Activated CD4-positive, alpha-beta T cell treated with anti-CD3 and anti-CD28 coated beads, Interleukin-2, amount 10 ng/mL, durations not matched to agents 24 days and 14 days (primary cell): ENCODE data around the gene ACVR1B. TPM values are rescaled to one million over a fixed set of nuclear protein-coding genes. Genes with fewer than 3 reads are reported as not detected.

Experiments used
- DNase-seq: peaks from one replicate; pipeline ENCODE4 v3.0.0; 2022
- H3K27ac Mint-ChIP-seq: one replicate; pipeline ENCODE4 v1.8.0; 2022; ENCODE audit warnings: mild to moderate bottlenecking, mixed read lengths
- H3K27me3 Mint-ChIP-seq: one replicate; pipeline ENCODE4 v1.8.0; 2022; ENCODE audit warnings: mixed read lengths
- H3K36me3 Mint-ChIP-seq: one replicate; pipeline ENCODE4 v1.8.0; 2022; ENCODE audit warnings: low read depth, mild to moderate bottlenecking, mixed read lengths
- H3K4me1 Mint-ChIP-seq: one replicate; pipeline ENCODE4 v1.8.0; 2021; ENCODE audit warnings: mixed read lengths
- H3K4me3 Mint-ChIP-seq: one replicate; pipeline ENCODE4 v1.8.0; 2022; ENCODE audit warnings: mild to moderate bottlenecking, moderate library complexity, mixed read lengths
- H3K9me3 Mint-ChIP-seq: one replicate; pipeline ENCODE4 v1.8.0; 2021; ENCODE audit warnings: mixed read lengths
- intact Hi-C: fragments of 100-400 bp; cut with micrococcal nuclease; formaldehyde crosslinking; loops from one replicate; pipeline ENCODE4 v1.15.1; 2023
- total RNA-seq: library from RNA; stranded (reverse); gene quantifications from 2 replicates; pipeline ENCODE4 v1.2.3, GENCODE V29; 2022

ACVR1B gene
- total RNA-seq, 1 donor from 2014 or later = 8.1 TPM

DNA sequence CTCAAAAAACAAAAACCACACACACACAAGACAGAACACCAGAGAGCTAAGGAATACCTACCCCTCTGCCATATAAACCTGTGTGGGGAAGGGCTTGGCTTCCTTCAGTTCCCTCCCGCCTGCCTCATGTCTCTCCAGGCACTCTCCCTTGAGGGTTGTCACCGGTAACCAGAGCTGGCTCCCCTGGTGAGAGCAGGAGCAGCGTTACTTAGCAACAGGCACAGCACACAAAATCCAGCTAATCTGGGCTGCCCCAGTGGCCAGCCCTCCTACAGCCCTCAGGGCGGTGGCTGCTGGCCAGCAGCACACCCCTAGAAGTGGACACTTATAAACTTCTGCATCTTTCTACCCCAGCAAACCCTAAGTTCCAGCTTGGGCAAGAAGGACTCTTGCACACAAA is 78.2 kb downstream of the ACVR1B start:
- no peak for DNase-seq
- Mint-ChIP-seq H3K9me3 (no peaks in the 10 kb centered on the region), H3K27ac (no peak overlapping the region), H3K4me1 (peaks cover 31% of the 10 kb centered on the region), H3K4me3 (no peak overlapping the region), H3K36me3 (no peaks in the 10 kb centered on the region), H3K27me3 (peaks cover 7% of the 10 kb centered on the region)
- intact Hi-C loops = no loop called here

DNA sequence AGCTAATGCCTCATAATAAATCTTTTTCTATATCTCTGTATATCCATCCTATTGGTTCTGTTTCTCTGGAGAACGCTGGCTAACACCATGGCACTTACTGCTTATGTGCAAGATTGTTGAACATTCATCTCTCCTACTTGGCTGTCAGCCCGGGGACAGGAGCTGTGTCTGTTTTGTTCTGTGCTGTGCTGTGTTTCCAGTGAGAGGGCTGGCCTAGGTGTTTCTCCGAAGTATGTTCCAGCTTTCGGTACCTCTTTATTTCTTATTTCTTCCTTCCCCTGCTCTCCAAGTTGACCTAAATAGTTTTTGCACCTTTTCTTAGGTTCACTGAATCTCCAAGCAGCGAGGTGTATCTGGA is 80.9 kb downstream of the ACVR1B start:
- no peaks in the 10 kb centered on the region for H3K36me3 Mint-ChIP-seq
- H3K9me3 Mint-ChIP-seq = no peaks in the 10 kb centered on the region
- peaks cover 20% of the 10 kb centered on the region for H3K27me3 Mint-ChIP-seq
- peaks cover 35% of the 10 kb centered on the region for H3K4me1 Mint-ChIP-seq
- peak overlapping the region; percentile 81 for H3K4me3 Mint-ChIP-seq
- H3K27ac Mint-ChIP-seq = peak overlapping the region; percentile 70
- intact Hi-C loops = loop anchor here (2.0 kb wide), 1 partner anchor 36 kb away; the partner anchor contains the start of gene ATG101
- no peak for DNase-seq

GRCh38 chr12:52032804-52033445 is 81.4 kb downstream of the ACVR1B start:
- peaks cover 20% of the 10 kb centered on the region for H3K27me3 Mint-ChIP-seq
- H3K4me3 Mint-ChIP-seq = peak overlapping the region; percentile 81
- H3K4me1 Mint-ChIP-seq = peaks cover 37% of the 10 kb centered on the region
- peak overlapping the region; percentile 78 for H3K27ac Mint-ChIP-seq
- intact Hi-C loops = loop anchor here (1.0 to 2.0 kb wide), 3 partner anchors 10 to 36 kb away; partner anchors contain the start of genes ATG101 and NR4A1
- no peaks in the 10 kb centered on the region for H3K36me3 Mint-ChIP-seq
- H3K9me3 Mint-ChIP-seq = no peaks in the 10 kb centered on the region
- peak; percentile 97 for DNase-seq

GRCh38 chr12:52033446-52034140 is 82.1 kb downstream of the ACVR1B start:
- peaks cover 42% of the 10 kb centered on the region for H3K4me1 Mint-ChIP-seq
- no peaks in the 10 kb centered on the region for H3K36me3 Mint-ChIP-seq
- intact Hi-C loops = loop anchor here (1.0 to 2.0 kb wide), 3 partner anchors 10 to 35 kb away; partner anchors contain the start of genes ATG101 and NR4A1
- H3K4me3 Mint-ChIP-seq = peak overlapping the region; percentile 81
- H3K9me3 Mint-ChIP-seq = no peaks in the 10 kb centered on the region
- DNase-seq = no peak
- peak overlapping the region; percentile 78 for H3K27ac Mint-ChIP-seq
- H3K27me3 Mint-ChIP-seq = peaks cover 20% of the 10 kb centered on the region

- Mint-ChIP-seq H3K4me1 (peaks cover 50% of the 10 kb centered on the region), H3K27me3 (peaks cover 20% of the 10 kb centered on the region), H3K36me3 (no peaks in the 10 kb centered on the region), H3K9me3 (no peaks in the 10 kb centered on the region), H3K27ac (no peak overlapping the region), H3K4me3 (no peak overlapping the region)
- intact Hi-C loops = no loop called here
- no peak for DNase-seq
Observed at GRCh38 chr12:52035190-52035589, 83.7 kb downstream of the ACVR1B start.

DNA sequence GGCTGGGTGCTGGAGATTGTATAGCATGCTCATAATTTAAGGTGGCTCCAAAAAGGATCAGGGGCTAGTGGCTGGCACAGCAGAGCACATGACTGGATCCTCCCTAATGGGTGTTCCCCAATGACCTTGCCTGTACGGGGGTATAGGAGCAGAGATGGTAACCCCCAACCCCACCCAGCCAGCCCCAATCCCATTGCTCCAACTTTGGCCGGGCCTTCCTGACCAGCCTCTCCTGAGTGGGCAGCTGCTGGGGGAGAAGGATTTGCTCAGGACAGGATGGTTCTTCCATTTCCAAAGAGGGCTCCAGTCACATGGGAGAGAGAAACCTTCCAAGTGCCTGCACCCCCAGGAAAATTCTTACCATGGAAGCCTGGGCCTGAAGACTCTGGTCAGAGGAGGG is 84.4 kb downstream of the ACVR1B start:
- intact Hi-C loops = loop anchor here (1.0 kb wide), 1 partner anchor 11 kb away; no protein-coding TSS in a partner anchor
- Mint-ChIP-seq H3K36me3 (no peaks in the 10 kb centered on the region), H3K27me3 (peaks cover 20% of the 10 kb centered on the region), H3K4me3 (peak overlapping the region; percentile 66), H3K9me3 (no peaks in the 10 kb centered on the region), H3K27ac (peak overlapping the region; percentile 47), H3K4me1 (peaks cover 56% of the 10 kb centered on the region)
- DNase-seq = no peak

DNA sequence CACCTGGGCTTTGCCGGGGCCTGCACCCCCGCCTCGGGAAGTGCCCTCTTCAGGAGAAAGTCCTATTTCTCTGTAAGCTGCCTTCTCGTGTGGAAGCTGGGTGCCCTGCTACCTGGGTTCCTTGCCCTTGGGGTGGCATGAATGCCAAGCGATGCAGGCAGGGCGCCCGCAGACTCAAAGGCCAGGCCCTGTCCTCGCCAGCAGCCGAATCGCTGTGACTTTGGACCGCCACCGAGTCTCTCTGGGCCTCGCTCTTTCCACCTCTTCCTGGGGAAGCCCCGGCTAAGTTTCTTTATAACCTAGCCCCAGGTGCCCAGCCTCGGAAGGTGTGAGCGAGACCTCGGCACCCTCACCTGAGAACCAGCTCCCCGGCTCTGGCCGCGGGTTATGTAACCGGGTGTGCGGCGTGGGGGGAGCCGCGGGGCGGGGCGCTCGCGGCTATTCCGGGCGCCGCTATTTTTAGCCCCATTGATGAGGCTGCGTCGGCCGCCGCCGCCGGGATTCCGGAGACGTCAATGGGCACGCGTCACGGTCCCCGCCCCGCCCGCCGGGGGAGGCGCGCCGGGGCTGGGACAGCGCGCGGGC is 85.2 kb downstream of the ACVR1B start:
- Mint-ChIP-seq H3K9me3 (no peaks in the 10 kb centered on the region), H3K27ac (peak overlapping the region; percentile 47), H3K36me3 (no peaks in the 10 kb centered on the region), H3K4me3 (peak overlapping the region; percentile 66), H3K4me1 (peaks cover 59% of the 10 kb centered on the region), H3K27me3 (peaks cover 20% of the 10 kb centered on the region)
- intact Hi-C loops = loop anchor here (1.0 kb wide), 2 partner anchors 11 to 15 kb away; partner anchors contain the start of gene NR4A1
- peak; percentile 95 for DNase-seq

DNA sequence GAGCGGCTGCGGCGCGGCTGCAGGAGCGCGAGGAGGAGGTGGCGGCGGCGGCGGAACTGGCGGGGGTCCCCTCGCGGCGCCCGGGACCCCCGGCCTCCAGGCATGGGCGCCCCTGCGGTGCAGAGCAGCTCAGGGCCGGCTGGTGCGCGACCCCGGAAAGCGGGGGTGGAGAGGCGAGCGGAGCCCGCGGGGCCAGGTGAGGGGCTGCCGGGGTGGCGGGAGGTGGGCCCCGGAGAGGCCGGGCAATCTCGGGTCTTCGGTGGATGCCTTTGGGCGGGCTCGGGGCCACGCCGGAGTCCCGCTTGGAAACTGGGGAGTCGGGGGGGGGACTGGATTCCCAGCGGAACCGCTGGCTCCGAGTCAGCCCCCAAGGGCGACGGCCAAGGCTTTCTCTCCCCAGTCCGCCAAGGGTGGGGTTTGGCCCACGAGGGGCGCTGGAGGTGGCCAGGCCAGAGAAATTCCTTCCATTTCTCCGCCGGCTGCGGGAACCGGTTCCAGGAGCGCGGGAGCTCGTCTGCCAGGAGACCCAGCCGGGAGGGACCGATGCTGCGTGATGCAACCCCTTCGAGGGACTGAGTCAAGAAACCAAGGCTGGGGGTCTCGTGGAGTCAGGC is 85.9 kb downstream of the ACVR1B start:
- Mint-ChIP-seq H3K36me3 (no peaks in the 10 kb centered on the region), H3K27ac (peak overlapping the region; percentile 23), H3K27me3 (peaks cover 20% of the 10 kb centered on the region), H3K4me1 (peaks cover 65% of the 10 kb centered on the region), H3K9me3 (no peaks in the 10 kb centered on the region), H3K4me3 (peak overlapping the region; percentile 77)
- intact Hi-C loops = loop anchor here (1.0 kb wide), 1 partner anchor 14 kb away; the partner anchor contains the start of gene NR4A1
- no peak for DNase-seq

DNA sequence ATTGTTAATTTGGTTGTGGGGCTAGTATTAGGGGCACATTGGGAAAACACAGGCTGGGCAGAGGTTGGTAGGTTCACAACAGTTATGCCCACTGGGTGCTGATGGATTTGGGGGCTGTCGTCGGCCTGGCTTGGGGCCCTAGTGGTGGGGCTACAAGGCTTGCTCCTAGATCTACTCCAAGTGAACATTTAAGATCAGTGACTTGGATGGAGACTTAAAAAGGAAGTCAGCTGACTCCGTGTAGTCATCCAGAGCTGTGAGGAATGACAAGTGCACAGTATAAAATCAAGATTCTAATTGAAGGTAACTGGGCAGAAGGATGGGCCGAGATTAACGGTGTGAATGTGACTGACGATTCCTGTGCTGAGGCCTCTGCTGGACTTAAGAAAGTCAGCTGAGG is 86.9 kb downstream of the ACVR1B start:
- Mint-ChIP-seq H3K4me3 (peak overlapping the region; percentile 77), H3K4me1 (peaks cover 60% of the 10 kb centered on the region), H3K27me3 (peaks cover 18% of the 10 kb centered on the region), H3K9me3 (no peaks in the 10 kb centered on the region), H3K27ac (peak overlapping the region; percentile 12), H3K36me3 (no peaks in the 10 kb centered on the region)
- intact Hi-C loops = no loop called here
- no peak for DNase-seq

GRCh38 chr12:52041035-52041434 is 89.5 kb downstream of the ACVR1B start:
- Mint-ChIP-seq H3K27ac (no peak overlapping the region), H3K9me3 (no peaks in the 10 kb centered on the region), H3K4me1 (peaks cover 43% of the 10 kb centered on the region), H3K36me3 (no peaks in the 10 kb centered on the region), H3K27me3 (peaks cover 2% of the 10 kb centered on the region), H3K4me3 (no peak overlapping the region)
- no peak for DNase-seq
- intact Hi-C loops = no loop called here

- H3K9me3 Mint-ChIP-seq = no peaks in the 10 kb centered on the region
- H3K4me1 Mint-ChIP-seq = peaks cover 39% of the 10 kb centered on the region
- no peak overlapping the region for H3K4me3 Mint-ChIP-seq
- DNase-seq = no peak
- no peaks in the 10 kb centered on the region for H3K36me3 Mint-ChIP-seq
- intact Hi-C loops = no loop called here
- no peaks in the 10 kb centered on the region for H3K27me3 Mint-ChIP-seq
- H3K27ac Mint-ChIP-seq = no peak overlapping the region
Observed at GRCh38 chr12:52041695-52042123, 90.2 kb downstream of the ACVR1B start.

- intact Hi-C loops = no loop called here
- Mint-ChIP-seq H3K4me1 (peaks cover 37% of the 10 kb centered on the region), H3K27me3 (no peaks in the 10 kb centered on the region), H3K27ac (no peak overlapping the region), H3K36me3 (no peaks in the 10 kb centered on the region), H3K9me3 (no peaks in the 10 kb centered on the region), H3K4me3 (no peak overlapping the region)
- no peak for DNase-seq
Observed at GRCh38 chr12:52042706-52043385, 91.3 kb downstream of the ACVR1B start.
